ENCODE measurements around the gene FBXL19. TPM values are rescaled to one million over a fixed set of nuclear protein-coding genes. Genes with fewer than 3 reads are reported as not detected.
"Not testable (repeated sequence)": the region's sequence is repeated elsewhere in the genome, so short reads cannot be mapped to it uniquely, and the experiment has no call there.

Gene FBXL19
- total RNA-seq, 3 donors from 2014 or later = 25.8 to 31.3 (median 30.8) TPM

- not testable (repeated sequence) for H3K9me3 Mint-ChIP-seq; H3K4me3 Mint-ChIP-seq; H3K36me3 Mint-ChIP-seq (ENCODE audit: insufficient read depth); ATAC-seq; DNase-seq; H3K27me3 Mint-ChIP-seq (ENCODE audit: low read depth)
- peaks cover 32% of the 10 kb centered on the region for H3K4me1 Mint-ChIP-seq (ENCODE audit: low read depth)
Observed at GRCh38 chr16:30891043-30891823, 32.1 kb upstream of the FBXL19 start.

DNA sequence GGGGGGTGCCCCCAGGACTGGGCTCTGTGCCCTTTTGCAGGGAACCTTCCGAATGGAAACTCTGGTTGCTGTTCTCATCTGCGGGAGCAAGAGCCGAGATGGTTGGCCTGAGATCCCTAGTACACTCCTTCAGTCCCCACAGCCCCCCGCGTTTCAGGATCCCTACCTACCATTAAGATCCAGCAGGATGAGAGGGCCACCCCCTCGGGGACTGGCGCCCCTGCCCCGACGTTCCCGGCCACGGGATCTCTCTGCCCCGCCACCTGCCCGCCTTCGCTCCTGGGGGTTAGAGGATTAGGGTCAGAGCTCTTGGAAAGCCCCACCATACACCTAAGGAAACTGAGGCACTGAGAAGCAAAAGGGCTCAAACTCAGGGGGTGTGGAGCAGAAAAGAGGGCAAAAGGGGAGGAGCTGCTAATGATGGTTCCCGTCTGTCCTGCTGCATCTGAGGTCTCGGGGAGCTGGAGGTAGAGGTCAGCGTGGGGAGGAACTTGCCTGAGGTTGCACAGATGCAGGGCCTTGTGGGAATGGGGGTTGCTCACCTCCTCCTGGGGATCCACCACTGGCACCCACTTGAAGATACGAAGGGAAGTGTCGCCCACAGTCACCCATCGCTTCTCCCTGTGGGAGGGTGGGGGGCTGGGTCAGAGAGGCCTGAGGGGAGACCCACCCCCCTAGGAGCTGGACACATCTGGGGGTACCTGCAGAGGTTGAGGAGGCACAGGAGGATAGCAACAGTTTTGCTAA is 30.5 kb upstream of the FBXL19 start:
- peak overlapping the region; percentile 82 for H3K4me3 Mint-ChIP-seq
- no peak for DNase-seq
- ATAC-seq = no peak
- no peaks in the 10 kb centered on the region for H3K9me3 Mint-ChIP-seq
- H3K4me1 Mint-ChIP-seq (ENCODE audit: low read depth) = peaks cover 38% of the 10 kb centered on the region
- no peaks in the 10 kb centered on the region for H3K27me3 Mint-ChIP-seq (ENCODE audit: low read depth)
- peaks cover 9% of the 10 kb centered on the region for H3K36me3 Mint-ChIP-seq (ENCODE audit: insufficient read depth)

GRCh38 chr16:30893417-30893743 is 30.0 kb upstream of the FBXL19 start:
- Mint-ChIP-seq H3K4me1 (ENCODE audit: low read depth) (peaks cover 38% of the 10 kb centered on the region), H3K27me3 (ENCODE audit: low read depth) (no peaks in the 10 kb centered on the region), H3K36me3 (ENCODE audit: insufficient read depth) (peaks cover 9% of the 10 kb centered on the region), H3K4me3 (peak overlapping the region; percentile 82), H3K9me3 (no peaks in the 10 kb centered on the region)
- no peak for DNase-seq
- peak; percentile 3 to 8 for ATAC-seq

GRCh38 chr16:30893744-30894539 is 29.4 kb upstream of the FBXL19 start, which contains the start of gene BCL7C:
Gene BCL7C, minus strand, starts transcription at chr16:30894077. Its CDS starts 133 bp downstream, at chr16:30893944.
- ATAC-seq = peak; percentile 82 to 84

DNA sequence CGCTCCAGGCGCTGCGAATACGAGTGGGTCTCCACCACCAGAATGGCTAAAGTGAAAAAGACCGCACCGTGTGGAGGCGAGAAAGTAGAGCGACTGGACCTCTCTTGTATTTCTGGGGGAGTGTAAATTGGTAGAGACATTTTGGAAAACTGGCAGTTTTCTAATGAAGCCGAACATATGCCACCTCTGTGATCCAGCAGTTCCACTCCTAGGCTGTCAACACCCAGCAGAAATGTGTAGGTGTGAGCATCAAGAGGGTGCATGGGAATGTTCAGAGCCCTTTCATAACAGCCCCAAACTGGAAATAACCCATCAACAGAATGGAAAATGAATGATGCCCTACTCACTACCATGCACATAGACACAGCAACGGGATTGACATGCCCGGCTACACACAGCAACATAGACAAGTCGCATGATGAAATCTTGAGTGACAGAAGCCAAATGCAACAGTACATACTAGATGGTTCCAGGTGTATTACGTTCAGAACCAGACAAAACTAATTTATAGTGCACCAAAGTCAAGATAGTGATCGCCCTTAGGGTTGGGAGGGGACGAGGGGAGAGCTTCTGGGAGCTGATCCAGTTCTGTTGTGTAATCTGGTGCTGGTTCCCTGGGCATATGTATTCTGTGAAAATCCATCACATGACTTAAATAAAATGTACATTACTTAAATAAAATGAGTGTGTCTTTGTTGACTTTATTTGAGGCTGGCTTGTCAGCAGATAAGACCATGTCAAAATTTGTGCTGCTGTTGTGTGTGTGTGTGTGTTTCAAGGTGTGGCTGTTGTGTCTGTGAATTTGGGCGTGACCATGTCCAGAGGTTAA is 28.6 kb upstream of the FBXL19 start:
- Mint-ChIP-seq H3K4me1 (ENCODE audit: low read depth) (peaks cover 35% of the 10 kb centered on the region), H3K27me3 (ENCODE audit: low read depth) (no peaks in the 10 kb centered on the region), H3K9me3 (no peaks in the 10 kb centered on the region), H3K4me3 (peak overlapping the region; percentile 77), H3K36me3 (ENCODE audit: insufficient read depth) (peaks cover 2% of the 10 kb centered on the region)
- no peak for ATAC-seq
- DNase-seq = no peak

More at GRCh38 chr16:30893744-30894539, 29.4 kb upstream of the FBXL19 start, which contains the start of gene BCL7C:
- peak within 1 kb of the TSS; percentile 82 for H3K4me3 Mint-ChIP-seq
- peaks cover 35% of the 10 kb centered on the region for H3K4me1 Mint-ChIP-seq (ENCODE audit: low read depth)
- no peaks in the 10 kb centered on the region for H3K27me3 Mint-ChIP-seq (ENCODE audit: low read depth)
- no peaks in the 10 kb centered on the region for H3K9me3 Mint-ChIP-seq
- H3K36me3 Mint-ChIP-seq (ENCODE audit: insufficient read depth) = peaks cover 5% of the 10 kb centered on the region
- peak; percentile 75 for DNase-seq

- no peaks in the 10 kb centered on the region for H3K36me3 Mint-ChIP-seq (ENCODE audit: insufficient read depth)
- ATAC-seq (no peak), DNase-seq (no peak)
- peak overlapping the region; percentile 13 for H3K4me3 Mint-ChIP-seq
- H3K9me3 Mint-ChIP-seq = no peaks in the 10 kb centered on the region
- H3K27me3 Mint-ChIP-seq (ENCODE audit: low read depth) = no peaks in the 10 kb centered on the region
- H3K4me1 Mint-ChIP-seq (ENCODE audit: low read depth) = peaks cover 35% of the 10 kb centered on the region
Observed at GRCh38 chr16:30895627-30896260, 27.6 kb upstream of the FBXL19 start.

DNA sequence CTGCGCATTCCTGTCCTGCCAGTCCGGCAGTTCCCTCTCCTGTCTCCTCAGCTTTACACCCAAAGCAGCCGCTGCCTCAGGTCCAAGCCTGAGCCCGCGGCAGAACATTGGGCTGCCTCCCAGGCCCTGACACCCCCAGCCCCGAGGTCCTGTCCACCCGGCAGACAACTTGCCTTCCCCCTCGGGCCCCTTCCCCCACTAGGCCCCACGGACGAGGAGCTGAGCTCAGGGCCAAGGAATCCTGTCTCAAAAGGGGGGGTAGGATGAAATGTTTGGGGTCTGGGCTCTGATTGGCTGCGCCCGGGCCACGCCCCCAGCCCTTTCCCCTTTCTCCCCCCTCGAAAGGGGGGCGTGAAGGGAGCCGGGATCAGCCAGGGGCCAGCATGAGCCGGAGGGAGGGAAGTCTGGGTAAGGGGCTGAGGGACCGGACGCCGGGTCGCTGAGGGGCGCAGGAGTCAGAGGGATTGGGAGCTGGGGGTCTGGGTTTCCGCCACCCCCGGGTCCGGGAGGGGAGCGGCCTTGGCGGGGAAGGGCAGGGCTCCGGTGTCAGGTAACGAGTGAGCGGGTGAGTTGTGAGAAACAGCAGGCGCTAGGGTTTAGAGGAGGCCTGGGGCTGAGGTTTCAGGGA is 27.0 kb upstream of the FBXL19 start, which contains the start of gene CTF1:
TSS of gene CTF1 (plus strand) at position 354 of the 628 bp plus-strand sequence. CDS start at position 384, 30 bp downstream.
- Mint-ChIP-seq H3K9me3 (no peaks in the 10 kb centered on the region), H3K4me1 (ENCODE audit: low read depth) (peaks cover 40% of the 10 kb centered on the region), H3K36me3 (ENCODE audit: insufficient read depth) (no peaks in the 10 kb centered on the region), H3K27me3 (ENCODE audit: low read depth) (no peaks in the 10 kb centered on the region), H3K4me3 (peak within 1 kb of the TSS; percentile 56)
- DNase-seq (no peak), ATAC-seq (peak in 1 of 2 donors; percentile 2)

DNA sequence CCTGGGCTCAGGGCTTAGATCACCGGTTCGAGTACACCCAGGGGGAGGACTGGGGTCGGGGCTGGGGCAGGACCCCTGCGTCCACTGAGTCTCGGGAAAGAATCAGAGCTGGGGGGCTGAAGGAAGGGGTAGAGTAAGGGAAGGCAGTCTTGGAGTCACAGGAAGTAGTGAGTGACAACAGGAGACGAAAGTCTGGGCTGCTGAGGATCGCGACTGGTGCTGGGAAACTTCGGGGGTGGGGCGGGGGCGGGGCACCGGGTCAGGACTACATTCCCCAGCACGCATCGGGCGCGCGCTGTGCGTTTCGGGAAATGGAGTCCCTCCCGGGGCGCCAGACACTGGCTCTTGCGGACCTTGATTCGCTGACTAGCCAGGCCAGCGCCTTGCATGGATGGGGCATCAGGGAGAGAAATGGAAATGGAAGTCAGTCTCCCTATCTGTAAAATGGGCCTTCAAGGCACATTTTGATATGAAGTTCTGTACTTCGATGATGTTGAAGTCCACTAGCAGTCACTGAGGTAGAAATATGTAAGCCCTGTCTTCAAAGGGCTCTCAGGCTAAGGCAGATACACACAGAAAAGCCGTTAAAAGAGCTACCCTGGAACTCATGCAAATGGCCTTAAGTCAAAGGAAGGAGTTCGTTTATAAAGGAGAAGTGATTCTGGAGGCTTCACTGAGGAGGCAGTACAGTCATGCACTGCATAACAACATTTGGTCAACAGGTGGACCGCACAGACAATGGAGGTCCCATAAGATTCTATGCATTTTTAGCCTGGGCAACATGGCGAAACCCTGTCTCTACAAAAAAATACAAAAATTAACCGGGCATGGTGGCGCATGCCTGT is 26.3 kb upstream of the FBXL19 start:
- Mint-ChIP-seq H3K4me3 (peak overlapping the region; percentile 56), H3K9me3 (no peaks in the 10 kb centered on the region), H3K4me1 (ENCODE audit: low read depth) (peaks cover 40% of the 10 kb centered on the region), H3K36me3 (ENCODE audit: insufficient read depth) (no peaks in the 10 kb centered on the region), H3K27me3 (ENCODE audit: low read depth) (no peaks in the 10 kb centered on the region)
- ATAC-seq = peak; percentile 66
- DNase-seq = peak; percentile 77

DNA sequence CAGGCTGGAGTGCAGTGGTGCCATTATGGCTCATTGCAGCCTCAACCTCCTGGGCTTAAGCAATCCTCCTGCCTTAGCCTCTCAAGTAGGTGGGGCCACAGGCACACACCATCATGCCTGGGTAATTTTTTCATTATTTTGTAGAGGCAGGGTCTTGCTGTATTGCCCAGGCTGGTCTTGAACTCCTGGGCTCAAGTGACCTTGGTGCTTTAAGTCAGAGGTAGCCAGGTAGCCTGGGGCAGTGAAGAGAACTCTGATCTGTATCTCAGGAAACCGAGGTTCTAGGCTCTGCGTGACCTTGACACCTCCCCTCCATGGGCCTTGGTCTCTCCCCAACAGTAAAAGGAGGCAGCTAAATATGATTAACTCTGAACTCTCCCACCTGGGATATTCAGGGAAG is 23.6 kb upstream of the FBXL19 start:
- no peak for DNase-seq
- Mint-ChIP-seq H3K4me1 (ENCODE audit: low read depth) (peaks cover 37% of the 10 kb centered on the region), H3K9me3 (no peaks in the 10 kb centered on the region), H3K27me3 (ENCODE audit: low read depth) (no peaks in the 10 kb centered on the region), H3K4me3 (peak overlapping the region; percentile 16), H3K36me3 (ENCODE audit: insufficient read depth) (no peaks in the 10 kb centered on the region)
- ATAC-seq = no peak

- no peak for ATAC-seq
- Mint-ChIP-seq H3K27me3 (ENCODE audit: low read depth) (no peaks in the 10 kb centered on the region), H3K4me1 (ENCODE audit: low read depth) (peaks cover 31% of the 10 kb centered on the region), H3K4me3 (no peak overlapping the region), H3K36me3 (ENCODE audit: insufficient read depth) (no peaks in the 10 kb centered on the region), H3K9me3 (no peaks in the 10 kb centered on the region)
- no peak for DNase-seq
Observed at GRCh38 chr16:30900588-30900987, 22.8 kb upstream of the FBXL19 start.

GRCh38 chr16:30901201-30902028 is 22.0 kb upstream of the FBXL19 start:
- no peak for DNase-seq
- peaks cover 25% of the 10 kb centered on the region for H3K4me1 Mint-ChIP-seq (ENCODE audit: low read depth)
- H3K9me3 Mint-ChIP-seq = no peaks in the 10 kb centered on the region
- no peaks in the 10 kb centered on the region for H3K27me3 Mint-ChIP-seq (ENCODE audit: low read depth)
- H3K4me3 Mint-ChIP-seq = peak overlapping the region; percentile 68
- peak in 1 of 2 donors; percentile 3 for ATAC-seq
- no peaks in the 10 kb centered on the region for H3K36me3 Mint-ChIP-seq (ENCODE audit: insufficient read depth)
